Bronchus fibroblast of lung (primary cell): ENCODE data around the gene ACTG2. TPM values are rescaled to one million over a fixed set of nuclear protein-coding genes. Genes with fewer than 3 reads are reported as not detected.

Source experiments
- total RNA-seq: library from RNA; depleted of rRNA; stranded (reverse); fragments of >200 nt; gene quantifications from 2 replicates; pipeline ENCODE4 v1.2.3, GENCODE V29; 2015

The ACTG2 gene
- total RNA-seq, result 16.5 and 24.8 TPM in 2 replicates

DNA sequence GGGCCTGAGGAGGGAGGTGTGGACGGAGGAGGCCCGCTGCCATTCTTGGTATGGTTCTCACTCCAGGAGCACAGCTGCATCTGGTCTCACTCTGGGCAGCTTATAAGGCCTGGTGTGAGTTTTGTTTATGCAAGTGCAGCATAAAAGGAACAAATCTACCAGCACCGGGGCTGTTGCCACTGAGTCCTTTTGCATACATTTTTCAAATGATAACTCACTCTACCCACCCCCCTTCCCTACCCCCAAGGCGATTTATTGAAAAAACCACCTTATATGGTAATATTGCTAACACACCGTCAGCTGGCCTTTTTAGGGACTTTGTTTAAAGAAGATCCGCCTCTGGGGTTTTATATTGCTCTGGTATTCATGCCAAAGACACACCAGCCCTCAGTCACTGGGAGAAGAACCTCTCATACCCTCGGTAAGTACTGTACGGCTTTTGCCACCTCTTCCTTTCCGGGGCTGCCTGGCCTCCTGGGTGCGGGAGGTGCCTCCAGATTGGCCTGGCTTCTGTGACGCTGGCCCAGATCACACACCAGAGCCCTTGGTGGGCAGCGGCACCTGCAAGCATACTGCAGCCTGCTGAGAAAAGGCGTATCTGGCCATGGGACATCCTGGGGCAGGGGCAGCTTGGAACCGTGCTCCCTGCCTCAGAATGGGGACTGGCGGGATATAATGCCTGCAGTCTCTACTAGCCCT is at the start of gene ACTG2:
TSS of gene ACTG2 (plus strand) at position 378 of the 699 bp plus-strand sequence. CDS start 8,304 bp downstream, outside the sequence.

DNA sequence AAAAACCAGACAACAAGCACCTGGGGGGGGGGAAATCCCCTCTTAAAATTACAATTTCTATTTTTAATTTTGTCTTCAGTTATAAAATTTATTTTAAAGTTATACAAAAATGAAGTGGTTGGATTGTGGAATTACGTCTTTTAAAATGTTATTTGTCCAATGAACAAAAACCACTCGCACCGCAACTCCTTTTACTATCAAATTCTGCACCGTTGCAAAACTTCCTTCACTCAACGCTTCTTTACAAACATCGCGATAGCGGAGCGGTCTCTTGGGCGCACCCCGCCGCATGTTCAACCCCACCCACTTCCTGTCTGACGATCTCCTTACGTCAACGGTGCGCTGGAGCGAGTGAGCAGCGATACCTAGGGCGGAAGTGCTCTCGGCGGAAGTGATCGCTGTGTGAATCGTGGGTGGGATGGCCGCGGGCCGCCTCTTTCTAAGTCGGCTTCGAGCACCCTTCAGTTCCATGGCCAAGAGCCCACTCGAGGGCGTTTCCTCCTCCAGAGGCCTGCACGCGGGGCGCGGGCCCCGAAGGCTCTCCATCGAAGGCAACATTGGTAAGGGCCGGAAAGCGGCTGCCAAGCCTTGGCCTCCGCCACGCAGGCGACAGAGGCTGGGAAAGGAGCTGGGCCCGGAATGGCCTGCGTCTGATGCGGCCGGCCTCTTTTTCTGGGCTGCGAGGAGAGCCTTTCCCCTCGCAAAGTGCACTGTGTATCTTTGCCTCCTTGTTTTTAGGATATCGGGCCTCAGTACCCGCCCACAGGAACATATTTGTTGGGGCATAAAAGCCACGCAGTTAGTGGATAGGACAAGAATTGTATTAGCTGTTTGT is 33.9 kb downstream of the ACTG2 start, which contains the start of gene DGUOK:
TSS of gene DGUOK (plus strand) at position 388 of the 835 bp plus-strand sequence. CDS start at position 419, 31 bp downstream.

Other genes starting within 250 kb of the ACTG2 start
- 46.7 and 55.3 TPM in 2 replicates for gene TPRKB, start 155.7 kb upstream of the ACTG2 start, total RNA-seq
- gene DUSP11, start 112.9 kb upstream of the ACTG2 start, total RNA-seq, result 20.8 TPM in 2 replicates
- gene C2orf78, start 108.8 kb upstream of the ACTG2 start, total RNA-seq, result not detected in 2 replicates
- 19.5 and 22.2 TPM in 2 replicates for gene STAMBP, start 64.0 kb upstream of the ACTG2 start, total RNA-seq
- gene DGUOK, start 33.9 kb downstream of the ACTG2 start, total RNA-seq, result 88.1 and 89.5 TPM in 2 replicates
- 1.6 and 1.7 TPM in 2 replicates for gene TET3, start 91.9 kb downstream of the ACTG2 start, total RNA-seq